Activated CD8-positive, alpha-beta T cell treated with anti-CD3 and anti-CD28 coated beads, Interleukin-2, amount 10 ng/mL, durations not matched to agents 7 days and 5 days (primary cell): Measurements from ENCODE around the gene SLC38A2. TPM values are rescaled to one million over a fixed set of nuclear protein-coding genes. Genes with fewer than 3 reads are reported as not detected.
A peak's percentile ranks its signal among the peaks of the same experiment; 100 is the strongest.

Experiments used
- ATAC-seq: fragments of 150-1000 bp; cut with Tn5 transposase; one replicate; pipeline ENCODE4 v1.10.0; 2021; ENCODE audit warnings: moderate library complexity
- CTCF ChIA-PET: fragments of 350-600 bp; sonication (Branson Sonifier 250); formaldehyde crosslinking; loops from one replicate; lab custom pipeline; 2021; ENCODE audit warnings: antibody characterized with exemption; lab: Charles Lee
- POLR2A ChIA-PET: fragments of 350-600 bp; sonication (Branson Sonifier 250); formaldehyde crosslinking; loops from one replicate; lab custom pipeline; 2021; ENCODE audit warnings: antibody characterized with exemption; lab: Charles Lee
- DNase-seq: peaks from one replicate; pipeline ENCODE4 v3.0.0-alpha.2; 2020
- H3K27ac Mint-ChIP-seq: one replicate; pipeline ENCODE4 v1.8.0; 2021; ENCODE audit warnings: mild to moderate bottlenecking, mixed read lengths
- H3K27me3 Mint-ChIP-seq: one replicate; pipeline ENCODE4 v1.8.0; 2021; ENCODE audit warnings: low read depth, mixed read lengths
- H3K36me3 Mint-ChIP-seq: one replicate; pipeline ENCODE4 v1.8.0; 2021; ENCODE audit warnings: low read depth, mixed read lengths
- H3K4me1 Mint-ChIP-seq: one replicate; pipeline ENCODE4 v1.8.0; 2021; ENCODE audit warnings: low read depth, mixed read lengths
- H3K4me3 Mint-ChIP-seq: one replicate; pipeline ENCODE4 v1.8.0; 2021; ENCODE audit warnings: mild to moderate bottlenecking, mixed read lengths
- H3K9me3 Mint-ChIP-seq: one replicate; pipeline ENCODE4 v1.8.0; 2022; ENCODE audit warnings: mixed read lengths; ENCODE audit not compliant: insufficient read depth
- total RNA-seq, 2 experiments: library from RNA; stranded (reverse); gene quantifications; one replicate each; pipeline ENCODE4 v1.2.3, GENCODE V29; 2021

Gene SLC38A2
- total RNA-seq, 2 experiments from 2014 or later: 194 to 200 TPM

DNA sequence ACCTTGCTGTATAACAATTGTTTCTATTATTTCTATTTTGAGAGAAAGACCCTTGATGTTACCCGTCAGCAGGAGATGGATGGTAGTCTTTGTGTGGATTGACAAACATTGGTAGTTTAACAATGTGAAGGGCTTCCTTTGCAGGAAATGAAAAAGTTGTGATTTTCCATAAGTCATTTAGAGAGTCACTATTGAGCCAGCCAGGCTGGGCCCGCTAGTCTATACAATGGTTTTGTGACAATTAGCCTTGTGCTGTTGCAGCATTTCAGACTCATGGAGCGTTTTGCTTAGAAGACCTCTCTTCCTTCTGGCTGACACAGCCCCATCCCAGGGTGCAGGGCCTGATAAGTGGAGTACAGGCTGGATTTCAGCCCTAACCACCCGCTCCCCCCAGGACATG, 18.3 kb upstream of the SLC38A2 start:
- POLR2A ChIA-PET: interaction anchor here (0.6 to 2.3 kb wide), 2 partner anchors 19 to 195 kb away, joined by 3 to 9 read pairs; no protein-coding TSS in a partner anchor
- H3K9me3 Mint-ChIP-seq: no peaks in the 10 kb centered on the region
- H3K4me3 Mint-ChIP-seq: no peak overlapping the region
- peaks cover 27% of the 10 kb centered on the region for H3K36me3 Mint-ChIP-seq
- H3K27me3 Mint-ChIP-seq: no peaks in the 10 kb centered on the region
- peaks cover 56% of the 10 kb centered on the region for H3K4me1 Mint-ChIP-seq
- no peak for ATAC-seq
- CTCF ChIA-PET: interaction anchor here (1.1 to 1.9 kb wide), 5 partner anchors 14 to 126 kb away, joined by 3 to 5 read pairs (median 4); no protein-coding TSS in a partner anchor
- no peak for DNase-seq
- H3K27ac Mint-ChIP-seq: no peak overlapping the region

DNA sequence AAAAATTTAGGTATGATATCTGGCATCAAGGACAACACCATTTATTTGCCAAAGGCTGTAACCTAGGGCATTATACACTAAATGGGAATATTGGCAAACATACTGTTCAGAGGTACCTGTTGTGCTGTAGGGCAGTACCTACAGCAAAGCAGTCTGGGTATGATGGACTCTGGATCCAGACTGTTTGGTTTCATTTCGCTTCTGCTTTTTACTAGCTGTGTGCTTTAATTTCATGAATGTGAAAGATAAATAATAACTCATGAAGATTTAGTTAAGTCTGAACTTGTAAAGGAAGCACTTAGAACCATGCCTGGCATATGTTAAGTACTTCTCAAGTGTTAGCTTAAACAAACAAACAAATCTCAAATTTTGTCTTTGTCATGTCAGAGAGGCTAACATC, 17.7 kb upstream of the SLC38A2 start:
- Mint-ChIP-seq H3K9me3 (no peaks in the 10 kb centered on the region), H3K4me3 (no peak overlapping the region), H3K36me3 (peaks cover 27% of the 10 kb centered on the region), H3K27me3 (no peaks in the 10 kb centered on the region), H3K4me1 (peaks cover 62% of the 10 kb centered on the region), H3K27ac (no peak overlapping the region)
- DNase-seq (no peak), ATAC-seq (no peak)
- POLR2A ChIA-PET: interaction anchor here (0.6 to 2.3 kb wide), 3 partner anchors 19 to 196 kb away, joined by 3 to 9 read pairs (median 3); no protein-coding TSS in a partner anchor
- CTCF ChIA-PET: interaction anchor here (1.1 to 1.9 kb wide), 6 partner anchors 13 to 271 kb away, joined by 3 to 5 read pairs (median 4); no protein-coding TSS in a partner anchor

DNA sequence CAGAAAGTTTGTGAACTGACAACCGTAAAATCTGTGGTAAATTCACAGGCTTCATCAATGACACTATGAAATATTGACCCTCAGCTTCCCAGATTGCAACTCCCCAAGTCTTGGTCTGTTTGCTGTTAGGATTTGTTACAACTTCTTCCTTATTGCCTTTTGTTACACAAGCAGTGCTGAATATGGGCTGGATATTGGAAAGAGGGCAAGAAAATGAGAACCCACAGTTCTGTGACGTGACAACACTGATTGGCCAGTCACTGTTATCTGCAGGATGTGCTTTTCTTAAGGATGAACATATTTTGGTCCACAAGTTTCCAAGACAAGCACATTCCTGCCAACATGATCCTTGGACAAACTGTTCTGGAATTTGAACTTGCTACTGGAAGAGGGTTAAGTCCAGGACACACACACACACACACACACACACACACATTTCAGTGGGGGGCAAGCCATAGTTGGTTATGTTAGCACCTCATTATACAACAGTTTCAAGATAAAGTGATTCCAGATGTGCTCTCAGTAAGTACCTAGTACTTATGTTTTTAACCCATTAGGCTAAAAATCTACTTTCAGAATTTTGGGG, 16.6 kb upstream of the SLC38A2 start:
- Mint-ChIP-seq H3K4me1 (peaks cover 67% of the 10 kb centered on the region), H3K4me3 (no peak overlapping the region), H3K36me3 (peaks cover 27% of the 10 kb centered on the region), H3K27me3 (no peaks in the 10 kb centered on the region), H3K9me3 (no peaks in the 10 kb centered on the region), H3K27ac (peak overlapping the region; percentile 32)
- DNase-seq (no peak), ATAC-seq (no peak)
- POLR2A ChIA-PET: no interaction called here
- CTCF ChIA-PET: interaction anchor here (1.5 kb wide), 1 partner anchor 14 kb away, joined by 4 read pairs; no protein-coding TSS in a partner anchor

DNA sequence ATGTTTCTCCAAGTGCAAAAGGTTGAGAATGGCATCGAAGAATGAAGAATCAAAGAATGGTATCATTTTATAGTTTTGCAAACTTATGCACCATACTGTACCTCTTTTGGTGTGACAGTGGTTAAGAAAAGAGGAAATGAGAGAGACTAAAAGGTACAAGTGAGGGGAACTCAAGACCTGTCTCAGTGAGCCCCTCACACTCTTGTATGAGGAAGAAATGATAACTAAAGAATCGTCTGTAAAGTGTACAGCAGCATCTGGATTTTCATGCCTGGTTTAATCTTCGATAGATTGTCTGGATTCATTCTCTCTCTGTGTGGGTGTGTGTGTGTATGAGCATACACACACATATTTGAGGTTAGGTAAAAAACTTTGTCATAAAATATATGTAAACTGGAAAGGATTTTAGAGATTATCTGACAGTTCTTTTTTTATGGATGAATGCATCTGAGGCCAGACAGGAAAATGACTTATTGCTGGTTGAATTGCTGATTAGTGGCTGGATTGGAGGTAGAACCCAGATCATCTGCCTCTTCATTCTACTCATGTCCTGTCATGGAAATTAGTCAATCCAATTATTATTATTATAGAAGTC, 16.0 kb upstream of the SLC38A2 start:
- ATAC-seq: no peak
- H3K36me3 Mint-ChIP-seq: peaks cover 25% of the 10 kb centered on the region
- no peaks in the 10 kb centered on the region for H3K27me3 Mint-ChIP-seq
- peak overlapping the region; percentile 18 for H3K4me3 Mint-ChIP-seq
- ChIA-PET CTCF (interaction anchor here (0.6 to 1.9 kb wide), 6 partner anchors 10 to 913 kb away, joined by 3 to 5 read pairs (median 4); no protein-coding TSS in a partner anchor), POLR2A (interaction anchor here (0.8 to 2.1 kb wide), 4 partner anchors 17 to 173 kb away, joined by 3 to 7 read pairs (median 4); partner anchors contain the start of gene SLC38A1)
- H3K9me3 Mint-ChIP-seq: no peaks in the 10 kb centered on the region
- H3K4me1 Mint-ChIP-seq: peaks cover 67% of the 10 kb centered on the region
- H3K27ac Mint-ChIP-seq: peak overlapping the region; percentile 33
- no peak for DNase-seq

DNA sequence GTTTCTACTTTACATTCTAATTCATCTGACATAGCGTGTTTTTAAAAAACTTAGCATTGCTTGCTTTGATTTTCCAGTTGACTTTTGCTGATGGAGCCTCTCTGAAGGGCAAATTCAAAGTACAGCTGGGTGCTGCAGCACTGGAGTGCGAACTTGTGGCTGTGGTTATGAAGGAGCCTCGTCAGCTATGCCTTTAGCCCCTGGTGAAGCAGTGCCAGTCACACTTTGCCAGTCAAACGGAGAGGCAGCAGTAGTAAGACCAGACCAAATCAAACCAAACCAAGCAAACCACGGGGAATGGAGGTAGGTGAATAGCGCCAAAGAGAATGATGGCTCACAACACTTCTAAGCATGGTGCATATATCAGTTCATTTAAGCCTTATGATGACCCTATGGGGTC, 15.1 kb upstream of the SLC38A2 start:
- H3K27ac Mint-ChIP-seq: peak overlapping the region; percentile 77
- DNase-seq: peak; percentile 49
- H3K9me3 Mint-ChIP-seq: no peaks in the 10 kb centered on the region
- H3K4me1 Mint-ChIP-seq: peaks cover 67% of the 10 kb centered on the region
- CTCF ChIA-PET: interaction anchor here (0.6 to 1.9 kb wide), 7 partner anchors 11 to 914 kb away, joined by 3 to 5 read pairs (median 3); no protein-coding TSS in a partner anchor
- no peak for ATAC-seq
- no peaks in the 10 kb centered on the region for H3K27me3 Mint-ChIP-seq
- POLR2A ChIA-PET: interaction anchor here (0.8 to 2.1 kb wide), 8 partner anchors 15 to 173 kb away, joined by 3 to 8 read pairs (median 4); partner anchors contain the start of gene SLC38A1
- H3K36me3 Mint-ChIP-seq: peaks cover 23% of the 10 kb centered on the region
- peak overlapping the region; percentile 58 for H3K4me3 Mint-ChIP-seq

DNA sequence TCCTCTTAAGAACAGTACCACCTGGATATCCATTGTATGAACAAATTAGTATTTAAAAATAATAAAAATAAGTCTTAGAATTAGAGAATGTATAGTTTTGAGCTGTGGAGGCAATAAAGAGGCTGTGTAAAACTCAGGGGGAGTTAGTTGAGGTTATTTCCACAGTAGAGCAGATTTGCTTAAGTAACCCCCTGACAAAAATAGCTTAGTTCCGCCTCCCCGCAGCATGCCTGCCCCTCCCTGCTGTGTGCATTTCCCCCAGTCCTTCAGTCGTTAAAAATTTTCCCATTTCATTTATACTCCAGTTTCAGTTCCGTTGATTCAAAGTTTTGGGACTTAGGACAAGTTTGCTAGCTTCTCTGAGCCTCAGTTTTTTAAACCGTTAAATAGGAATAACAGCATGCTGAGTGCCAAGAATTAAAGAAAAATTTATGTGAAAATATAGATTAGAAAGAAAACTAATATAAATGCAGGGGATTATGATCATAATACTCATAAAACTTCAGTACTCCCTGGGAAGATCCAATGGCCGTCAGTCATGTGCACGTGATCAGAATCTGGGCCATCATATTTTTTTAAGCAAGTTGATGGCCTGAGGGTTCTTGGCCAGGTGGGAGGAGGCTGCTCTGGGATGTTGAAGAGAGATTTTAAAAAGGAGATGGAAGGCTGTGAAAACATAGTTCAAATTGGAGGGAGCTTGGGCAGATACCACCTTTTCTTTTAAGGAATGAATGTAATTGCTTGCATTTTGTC, 14.5 kb upstream of the SLC38A2 start:
- H3K9me3 Mint-ChIP-seq: no peaks in the 10 kb centered on the region
- H3K27ac Mint-ChIP-seq: peak overlapping the region; percentile 77
- no peaks in the 10 kb centered on the region for H3K27me3 Mint-ChIP-seq
- H3K4me1 Mint-ChIP-seq: peaks cover 67% of the 10 kb centered on the region
- no peak for DNase-seq
- ATAC-seq: no peak
- H3K36me3 Mint-ChIP-seq: peaks cover 19% of the 10 kb centered on the region
- POLR2A ChIA-PET: interaction anchor here (0.7 to 2.1 kb wide), 7 partner anchors 16 to 395 kb away, joined by 3 to 8 read pairs (median 4); partner anchors contain the start of gene SLC38A1
- CTCF ChIA-PET: interaction anchor here (1.1 to 1.9 kb wide), 7 partner anchors 11 to 274 kb away, joined by 3 to 5 read pairs (median 4); no protein-coding TSS in a partner anchor
- peak overlapping the region; percentile 58 for H3K4me3 Mint-ChIP-seq

DNA sequence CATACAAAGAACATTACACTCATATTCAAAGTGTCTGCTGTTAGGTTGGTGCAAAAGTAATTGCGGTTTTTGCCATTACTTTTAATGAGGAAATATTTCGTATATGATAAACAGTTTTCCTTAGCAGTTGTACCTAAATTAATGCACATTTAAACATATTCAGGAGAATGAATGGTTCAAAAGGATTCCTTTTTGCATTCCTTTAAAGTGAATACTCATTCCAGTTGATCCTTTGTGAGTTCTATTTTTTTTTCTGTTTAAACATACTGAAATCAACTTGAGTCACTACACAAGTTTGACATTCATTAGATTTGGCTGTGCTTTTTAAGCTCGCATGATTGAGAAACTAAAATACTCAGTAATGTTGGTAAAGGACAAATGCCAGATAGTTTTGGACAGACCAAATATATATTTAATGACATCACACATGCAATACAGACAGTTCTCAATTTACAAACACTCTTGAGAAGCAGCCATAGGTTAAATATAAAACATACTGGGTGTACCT, 13.8 kb upstream of the SLC38A2 start:
- Mint-ChIP-seq H3K27ac (no peak overlapping the region), H3K4me1 (peaks cover 70% of the 10 kb centered on the region), H3K27me3 (no peaks in the 10 kb centered on the region), H3K36me3 (peaks cover 19% of the 10 kb centered on the region), H3K4me3 (no peak overlapping the region), H3K9me3 (no peaks in the 10 kb centered on the region)
- no peak for ATAC-seq
- POLR2A ChIA-PET: interaction anchor here (0.7 to 2.1 kb wide), 3 partner anchors 15 to 395 kb away, joined by 3 to 8 read pairs (median 7); partner anchors contain the start of gene SLC38A1
- no peak for DNase-seq
- CTCF ChIA-PET: interaction anchor here (1.1 to 1.9 kb wide), 4 partner anchors 11 to 275 kb away, joined by 4 to 5 read pairs (median 4); no protein-coding TSS in a partner anchor

DNA sequence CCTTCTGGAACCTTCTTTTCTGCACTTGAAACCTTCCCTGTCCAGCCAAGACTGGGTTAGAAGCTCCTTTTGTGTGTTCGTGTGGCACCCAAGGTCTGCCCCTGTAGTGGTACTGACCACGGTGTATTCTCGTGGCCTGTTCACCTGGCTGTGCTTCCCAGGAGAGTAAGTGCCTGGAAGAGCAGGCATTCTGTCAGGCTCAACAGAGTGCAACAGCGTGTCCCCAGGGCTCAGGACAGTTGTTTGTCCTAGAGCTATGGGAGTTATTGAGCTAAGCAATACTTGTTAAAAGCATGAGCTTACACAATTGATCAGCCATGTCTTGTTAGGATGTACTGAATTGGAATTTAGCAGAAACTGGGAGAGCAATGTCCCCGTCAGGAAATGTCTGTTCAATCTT, 12.9 kb upstream of the SLC38A2 start:
- Mint-ChIP-seq H3K27me3 (no peaks in the 10 kb centered on the region), H3K36me3 (peaks cover 12% of the 10 kb centered on the region), H3K4me3 (no peak overlapping the region), H3K4me1 (peaks cover 60% of the 10 kb centered on the region), H3K27ac (no peak overlapping the region), H3K9me3 (no peaks in the 10 kb centered on the region)
- ATAC-seq (no peak), DNase-seq (no peak)
- POLR2A ChIA-PET: interaction anchor here (3.2 kb wide), 1 partner anchor 74 kb away, joined by 14 read pairs; no protein-coding TSS in a partner anchor
- CTCF ChIA-PET: interaction anchor here (1.1 kb wide), 1 partner anchor 10 kb away, joined by 4 read pairs; no protein-coding TSS in a partner anchor

DNA sequence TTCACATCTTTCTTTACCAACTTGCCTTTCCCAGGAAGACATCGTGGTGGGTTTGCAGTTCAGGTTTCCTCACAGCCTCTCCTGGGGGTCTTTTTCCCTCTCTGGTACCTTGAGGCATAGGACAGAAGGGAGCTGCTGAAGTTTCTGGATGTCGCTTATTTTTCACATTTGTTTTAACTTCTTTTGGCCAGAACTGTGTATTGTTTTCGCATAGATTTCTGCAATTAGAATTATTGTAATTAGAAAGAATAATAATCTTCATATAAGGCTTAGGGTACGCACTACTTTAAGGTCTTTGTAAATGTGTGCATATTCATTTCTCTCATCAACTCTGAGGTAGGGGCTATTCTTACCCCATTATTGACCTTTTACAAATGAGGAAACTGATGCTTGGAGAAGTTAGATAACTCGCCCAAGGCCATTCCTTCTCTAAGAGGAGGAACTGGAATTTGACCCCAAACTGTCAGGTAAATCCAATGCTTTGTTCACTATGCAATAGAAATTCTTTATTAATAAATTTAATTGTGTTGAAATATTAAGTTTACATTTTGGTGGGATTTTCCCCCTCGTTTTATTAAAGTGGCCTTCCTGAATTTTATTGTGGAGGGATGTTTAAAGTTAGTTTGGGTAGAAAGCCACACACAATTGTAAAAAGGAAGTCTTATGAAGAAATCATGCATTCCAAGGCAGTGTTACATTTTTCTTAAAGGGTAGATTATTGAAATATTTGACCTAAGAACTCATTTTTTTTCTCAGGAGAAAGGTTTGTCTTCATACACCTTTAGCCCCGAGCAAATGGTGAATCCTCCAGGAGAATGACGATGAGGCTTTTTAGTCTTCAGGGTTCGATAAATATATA, 12.1 kb upstream of the SLC38A2 start:
- CTCF ChIA-PET: interaction anchor here (1.1 to 1.2 kb wide), 4 partner anchors 9 to 139 kb away, joined by 3 to 6 read pairs (median 4); no protein-coding TSS in a partner anchor
- Mint-ChIP-seq H3K9me3 (no peaks in the 10 kb centered on the region), H3K4me1 (peaks cover 54% of the 10 kb centered on the region), H3K36me3 (peaks cover 9% of the 10 kb centered on the region), H3K27ac (peak overlapping the region; percentile 95), H3K27me3 (no peaks in the 10 kb centered on the region), H3K4me3 (peak overlapping the region; percentile 85)
- POLR2A ChIA-PET: interaction anchor here (0.6 to 3.2 kb wide), 14 partner anchors 13 to 169 kb away, joined by 3 to 20 read pairs (median 4); partner anchors contain the start of gene SLC38A1
- ATAC-seq (no peak), DNase-seq (no peak)
